ENCODE data around the gene MATN1. TPM values are rescaled to one million over a fixed set of nuclear protein-coding genes. Genes with fewer than 3 reads are reported as not detected.

MATN1 gene
- total RNA-seq, 1 experiment from 2014 or later, result 0.12 TPM

- RAD21 ChIA-PET (ENCODE audit: low non-redundant PET in 1 of 2, low total read pairs in 2 of 2, uncharacterized antibody in 2 of 2, unreplicated experiment in 2 of 2), result no interaction called here
These were observed 36.4 kb upstream of the MATN1 start for GRCh38 chr1:30759718-30760281.

More at GRCh38 chr1:30759718-30760281, 36.4 kb upstream of the MATN1 start:
- ATAC-seq (no peak), DNase-seq (ENCODE audit: low read depth, low spot score) (no peak)
- H3K9me3 ChIP-seq (ENCODE audit: control insufficient read depth in 1 of 2, insufficient read depth in 1 of 2, low read depth in 1 of 2, low read length in 2 of 2), result no peaks in the 10 kb centered on the region
- intact Hi-C loops (cut with micrococcal nuclease), result no loop called here
- no peaks in the 10 kb centered on the region for H4K20me1 ChIP-seq (ENCODE audit: insufficient read depth)
- TF ChIP-seq EZH2 (IDR thresholded peaks at IDR 0.05) (no peak), YY1 (IDR thresholded peaks at IDR 0.05; ENCODE audit: extremely low read depth, insufficient replicate concordance, low read depth, low read length) (no peak), FOSL1 (IDR thresholded peaks at IDR 0.05; ENCODE audit: low read depth) (no peak), TCF7L2 (IDR thresholded peaks at IDR 0.05; ENCODE audit: borderline replicate concordance, extremely low read depth, insufficient read depth, insufficient read length) (no peak), MAX (IDR thresholded peaks at IDR 0.05) (no peak), EGR1 (IDR thresholded peaks at IDR 0.05; ENCODE audit: low read depth) (no peak), SP1 (IDR thresholded peaks at IDR 0.05; ENCODE audit: low read depth) (no peak), SRF (IDR thresholded peaks at IDR 0.05; ENCODE audit: low read depth) (no peak), EZH2phosphoT487 (IDR thresholded peaks at IDR 0.05; ENCODE audit: borderline replicate concordance) (no peak), CEBPB (IDR thresholded peaks at IDR 0.05; ENCODE audit: low read depth) (no peak), ZBTB33 (IDR thresholded peaks at IDR 0.05; ENCODE audit: extremely low read depth, insufficient replicate concordance, low read length) (no peak), REST (IDR thresholded peaks at IDR 0.05; ENCODE audit: low read depth) (no peak), ZNF274 (IDR thresholded peaks at IDR 0.05; ENCODE audit: low read depth, low read length) (no peak), JUND (IDR thresholded peaks at IDR 0.05) (no peak)
- no peak overlapping the region for H3K9ac ChIP-seq (ENCODE audit: low read length)
- H3K36me3 ChIP-seq (ENCODE audit: control insufficient read depth in 1 of 2, insufficient read depth in 2 of 2, low read length in 2 of 2), result no peaks in the 10 kb centered on the region
- H2AFZ ChIP-seq (ENCODE audit: low read depth, low read length, poor library complexity, severe bottlenecking), result no peak overlapping the region
- peak overlapping the region; percentile 35 for H3K4me2 ChIP-seq (ENCODE audit: low read length)
- H3K9me2 ChIP-seq (ENCODE audit: insufficient read depth), result no peaks in the 10 kb centered on the region
- ChIA-PET POLR2A (no interaction called here), CTCF (no interaction called here)
- H3K27ac ChIP-seq (ENCODE audit: low read depth, low read length), result no peak overlapping the region
- no TSS peak for BruUV-seq (replicated peaks)
- no peaks in the 10 kb centered on the region for H3K27me3 ChIP-seq (ENCODE audit: insufficient read depth, low read length)
- peaks cover 0 to 27% of the 10 kb centered on the region in 2 experiments; a peak in 3 of 4 replicates for H3K4me1 ChIP-seq (ENCODE audit: control insufficient read depth in 1 of 2, insufficient read depth in 2 of 2, low read length in 2 of 2)
- H3K4me3 ChIP-seq (replicated peaks in 1 of 2; ENCODE audit: low read depth in 1 of 2, low read length in 2 of 2), result no peak overlapping the region
- no peaks in the 10 kb centered on the region for H3K79me2 ChIP-seq (ENCODE audit: insufficient read depth, low read length)
